HG03108 (cell line): Measurements from ENCODE around the gene CD1C.
"Not testable (repeated sequence)": the region's sequence is repeated elsewhere in the genome, so short reads cannot be mapped to it uniquely, and the experiment has no call there.

Experiments
- ATAC-seq: cut with Tn5 transposase; IDR thresholded peaks from one replicate; pipeline ENCODE4 v1.9.1; 2021; ENCODE audit warnings: moderate library complexity; ENCODE audit not compliant: unreplicated experiment

CD1C gene

DNA sequence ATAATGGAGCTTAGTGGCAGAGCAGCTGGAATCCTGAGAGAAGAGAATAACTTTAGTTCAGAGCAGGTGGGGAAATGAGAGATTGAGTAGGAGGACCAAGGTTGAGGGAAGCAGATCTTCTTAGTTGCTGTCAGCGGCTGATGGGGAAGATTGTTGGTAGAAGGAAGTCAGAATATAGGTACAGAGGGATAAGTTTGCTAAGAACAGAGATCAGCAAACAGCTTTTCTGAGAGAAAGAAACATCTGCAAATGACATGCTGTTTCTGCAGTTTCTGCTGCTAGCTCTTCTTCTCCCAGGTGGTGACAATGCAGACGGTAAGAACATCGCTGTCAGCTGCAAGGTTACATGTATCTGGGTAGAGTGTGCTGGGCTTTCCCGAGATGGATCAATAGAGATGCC is at the start of gene CD1C:
Gene CD1C, plus strand, starts transcription at position 113 of the 400 bp plus-strand sequence. Its CDS starts 142 bp downstream, at position 255.
- ATAC-seq = no peak

DNA sequence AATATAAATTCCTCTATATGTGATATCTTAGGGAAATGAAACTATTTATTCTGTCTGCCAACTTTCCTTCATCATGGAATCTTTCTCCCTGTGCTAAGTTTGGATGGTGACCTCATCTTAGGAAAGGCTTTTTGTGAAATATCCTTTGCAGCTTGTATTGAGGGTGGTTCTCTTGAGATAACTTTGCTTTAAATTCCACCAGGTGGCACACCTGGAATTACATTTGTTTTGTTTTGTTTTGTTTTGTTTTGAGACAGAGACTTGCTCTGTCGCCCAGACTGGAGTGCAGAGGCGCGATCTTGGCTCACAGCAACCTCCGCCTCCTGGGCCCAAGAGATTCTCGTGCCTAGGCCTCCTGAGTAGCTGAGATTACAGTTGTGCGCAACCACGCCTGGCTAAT is 43.1 kb upstream of the CD1C start:
- ATAC-seq = no peak

- no peak for ATAC-seq
Observed at GRCh38 chr1:158248118-158248517, 41.6 kb upstream of the CD1C start.

- ATAC-seq = no peak
Observed at GRCh38 chr1:158248771-158249170, 41.0 kb upstream of the CD1C start.

DNA sequence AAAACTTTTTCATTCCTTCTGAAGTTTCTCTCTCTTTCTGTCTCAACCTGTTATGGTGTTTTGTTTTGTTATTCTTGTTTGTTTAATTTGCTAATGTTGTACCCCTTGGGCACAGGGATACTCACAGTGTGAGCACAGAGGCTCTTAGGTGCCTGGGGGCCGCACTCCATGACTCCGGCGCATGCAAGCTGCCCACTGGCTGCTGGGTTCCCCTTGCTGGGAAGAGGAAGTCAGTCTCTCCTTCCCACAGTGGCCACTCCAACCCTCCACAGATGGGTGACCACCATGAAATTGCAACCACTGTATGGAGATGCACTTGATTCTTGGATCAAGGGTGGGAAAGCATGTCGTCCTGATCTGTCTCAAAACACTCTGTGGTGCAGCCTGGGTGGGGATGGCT is 40.1 kb upstream of the CD1C start:
- no peak for ATAC-seq

DNA sequence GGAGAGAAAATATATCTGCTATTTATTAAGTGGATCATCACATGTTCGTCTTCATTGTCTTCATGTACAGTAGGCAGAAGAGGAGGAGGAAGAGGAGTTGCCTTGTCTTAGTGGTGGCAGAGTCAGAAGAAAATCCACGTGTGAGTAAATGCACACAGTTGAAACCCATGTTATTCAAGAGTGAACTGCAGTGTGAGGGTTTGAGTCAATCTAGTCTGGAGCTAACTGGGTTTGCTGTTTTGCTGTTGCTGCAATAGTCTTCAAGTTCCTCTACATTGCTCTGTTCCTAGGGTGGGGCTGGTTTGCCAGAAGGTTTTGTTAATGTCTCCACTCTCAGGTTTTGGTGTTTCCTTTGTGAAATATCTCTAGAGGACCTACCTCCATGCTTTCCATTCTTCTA is 38.6 kb upstream of the CD1C start:
- no peak for ATAC-seq

DNA sequence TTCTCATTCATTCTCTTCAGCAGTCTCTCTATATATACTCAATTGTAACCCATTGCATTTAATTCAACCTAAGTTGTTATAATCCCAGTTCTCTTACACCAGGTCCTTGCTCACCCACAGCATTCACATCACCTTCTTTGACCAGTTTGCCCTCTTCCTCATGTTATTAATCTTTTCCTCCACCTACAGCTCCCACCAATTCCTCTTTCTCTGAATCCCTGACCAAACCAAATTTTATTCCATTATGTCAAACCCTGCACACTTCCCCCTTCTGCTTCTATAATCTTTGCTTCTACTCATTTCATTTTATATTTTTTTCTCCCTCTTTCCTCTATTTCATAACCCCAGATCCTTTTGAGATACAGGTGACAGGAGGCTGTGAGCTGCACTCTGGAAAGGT is 34.1 kb upstream of the CD1C start:
- ATAC-seq = no peak

GRCh38 chr1:158256747-158257146 is 33.0 kb upstream of the CD1C start:
- ATAC-seq = not testable (repeated sequence)

GRCh38 chr1:158257888-158258287 is 31.8 kb upstream of the CD1C start:
- no peak for ATAC-seq

DNA sequence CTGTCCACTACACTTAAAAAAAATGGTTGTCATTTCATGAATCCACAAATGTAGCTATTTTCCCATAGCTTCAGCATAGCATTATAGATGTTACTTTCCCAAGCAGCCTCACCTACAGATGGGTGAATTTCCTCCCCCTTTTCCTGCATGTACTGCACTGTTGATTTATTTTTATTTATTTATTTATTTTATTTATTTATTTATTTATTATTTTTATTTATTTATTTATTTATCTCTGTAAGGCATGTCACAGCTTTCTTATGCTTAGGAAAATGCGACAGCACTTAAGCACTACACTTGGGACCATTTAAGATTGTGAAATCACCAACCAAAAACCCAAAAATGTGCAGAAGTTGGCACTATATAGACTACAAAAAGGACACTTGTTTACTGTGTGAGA is 30.6 kb upstream of the CD1C start:
- no peak for ATAC-seq

GRCh38 chr1:158272681-158273080 is 17.0 kb upstream of the CD1C start:
- ATAC-seq = no peak

- ATAC-seq = no peak
Observed at GRCh38 chr1:158274797-158275196, 14.9 kb upstream of the CD1C start.

GRCh38 chr1:158282421-158282820 is 7.3 kb upstream of the CD1C start:
- ATAC-seq = not testable (repeated sequence)

DNA sequence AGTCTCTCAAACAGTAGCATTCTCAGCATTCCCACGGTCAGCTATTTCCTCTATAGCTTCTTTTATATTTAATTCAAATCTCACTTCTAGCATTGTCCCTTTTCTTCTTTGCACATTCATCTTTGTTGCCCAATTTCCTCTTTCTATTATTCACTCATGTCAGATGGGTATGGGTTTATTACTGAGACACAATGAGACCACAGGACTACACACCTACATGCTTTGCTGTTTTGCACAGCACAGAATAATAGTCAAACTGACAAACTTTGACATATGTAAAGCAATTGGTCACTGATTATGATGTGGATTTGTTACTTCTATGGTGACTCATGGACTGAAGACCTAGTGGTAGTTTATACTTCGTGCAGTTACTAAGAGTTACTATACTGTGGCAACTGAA is 5.8 kb upstream of the CD1C start:
- ATAC-seq = no peak

DNA sequence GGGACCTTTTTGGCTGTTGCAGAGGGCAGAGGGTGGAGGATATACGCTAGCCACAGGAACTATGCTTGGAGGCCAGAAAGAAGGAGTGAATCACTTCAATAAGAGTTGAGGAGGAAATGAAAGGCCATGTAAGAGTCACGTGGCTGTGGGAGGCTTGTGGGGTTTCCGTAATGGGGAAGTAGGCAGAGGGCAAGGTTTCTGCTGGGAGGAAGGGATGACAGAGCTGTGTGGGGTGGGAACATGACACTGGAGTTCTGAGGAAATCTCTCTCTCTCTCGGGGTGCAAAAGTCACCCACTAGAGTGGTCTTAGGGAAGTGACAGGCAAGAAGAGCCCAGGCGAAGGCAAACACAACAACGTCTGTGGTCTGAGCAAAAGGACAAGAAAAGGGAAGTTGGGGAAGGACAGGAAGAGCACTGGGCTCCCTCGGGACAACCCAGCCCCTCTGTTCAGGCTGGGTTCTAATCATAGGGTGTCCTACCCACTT is 3.9 kb upstream of the CD1C start:
- ATAC-seq = peak; percentile 65

DNA sequence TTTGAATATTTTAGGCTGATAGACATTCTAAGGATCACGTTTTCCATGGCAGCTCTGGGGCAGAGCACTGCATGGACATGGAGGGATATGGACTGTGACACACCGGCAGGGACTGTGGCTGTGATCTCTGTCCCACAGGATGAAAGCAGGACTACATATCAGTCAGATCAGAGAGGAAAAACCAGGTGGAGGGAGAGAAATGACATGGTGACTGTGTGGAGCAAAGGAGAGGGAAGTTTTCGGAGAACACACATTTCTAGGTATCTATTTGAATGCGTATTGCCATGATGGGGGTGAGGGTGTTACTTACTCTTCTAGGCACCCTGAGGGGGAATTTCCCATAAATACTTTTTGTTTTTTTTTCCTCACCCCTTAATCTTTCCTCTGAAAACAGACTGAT is 3.2 kb upstream of the CD1C start:
- no peak for ATAC-seq

- ATAC-seq = no peak
Observed at GRCh38 chr1:158286941-158287346, 2.8 kb upstream of the CD1C start.

GRCh38 chr1:158290321-158290844 is 660 bp downstream of the CD1C start:
- no peak for ATAC-seq

GRCh38 chr1:158295791-158296190 is 6.1 kb downstream of the CD1C start:
- ATAC-seq = no peak

DNA sequence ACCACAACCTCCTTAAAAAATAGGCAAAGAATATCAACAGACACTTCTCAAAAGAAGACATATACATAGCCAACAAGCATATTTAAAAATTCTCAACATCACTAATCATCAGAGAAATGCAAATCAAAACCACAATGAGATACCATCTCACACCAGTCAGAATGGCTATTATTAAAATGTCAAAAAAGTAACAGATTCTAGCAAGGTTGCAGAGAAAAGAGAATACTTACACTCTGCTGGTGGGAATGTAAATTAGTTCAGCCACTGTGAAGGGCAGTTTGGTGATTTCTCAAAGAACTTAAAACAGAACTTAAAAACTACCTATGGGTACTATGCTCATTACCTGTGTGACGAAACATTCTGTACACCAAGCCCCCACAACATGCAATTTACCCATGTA is 20.9 kb downstream of the CD1C start:
- ATAC-seq = no peak

- ATAC-seq = no peak
Observed at GRCh38 chr1:158311066-158311465, 21.3 kb downstream of the CD1C start.

DNA sequence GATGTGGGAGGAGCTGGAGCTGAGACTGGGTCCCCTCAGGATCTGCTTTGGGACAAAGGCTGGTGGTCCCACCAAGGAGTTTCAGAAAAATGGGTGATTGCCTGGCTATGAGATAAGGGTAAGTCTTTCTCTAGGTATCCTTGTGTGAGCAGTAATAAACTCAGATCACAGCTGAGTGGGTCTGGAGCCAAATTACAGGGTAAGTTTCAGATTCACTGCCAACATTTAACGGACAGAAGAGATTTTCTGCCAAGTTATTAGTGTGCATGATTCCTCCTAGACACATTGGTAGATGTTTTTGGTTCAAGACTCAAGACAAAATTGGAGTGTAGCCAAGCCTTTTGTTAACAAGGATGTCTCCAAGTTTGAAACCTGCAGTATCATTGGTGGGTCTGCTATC is 34.1 kb downstream of the CD1C start:
- no peak for ATAC-seq

DNA sequence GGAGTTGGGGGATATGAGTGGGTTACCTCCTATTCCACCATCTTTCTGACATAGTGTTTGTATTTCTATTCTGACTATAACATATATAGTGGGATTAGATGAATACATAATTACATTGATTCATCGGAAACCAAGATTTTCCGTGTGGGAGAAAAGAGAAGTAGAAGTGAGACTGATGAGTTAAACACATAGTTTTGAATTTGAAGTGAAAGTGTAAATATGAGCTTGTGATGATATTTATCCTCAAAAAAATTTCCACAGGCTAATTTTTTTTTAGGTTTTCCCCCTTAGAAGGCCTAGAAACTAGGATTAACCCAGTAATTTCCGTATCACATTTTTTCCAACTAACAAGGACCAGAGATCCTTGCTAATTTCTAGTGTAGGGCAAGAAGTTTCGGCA is 34.7 kb downstream of the CD1C start:
- ATAC-seq = no peak
